C4-2B (cell line): Measurements from ENCODE around the gene HMBS.

Experiments used
- H3K27ac ChIP-seq: fragments of 450-650 bp; 2 replicates; pipeline ENCODE4 v1.5.1; 2017
- CTCF ChIP-seq: fragments of 450-650 bp; conservative IDR thresholded peaks from 2 replicates; pipeline ENCODE4 v1.5.1; 2017; ENCODE audit warnings: mild to moderate bottlenecking
- ZFX ChIP-seq: fragments of 450-650 bp; IDR thresholded peaks from 2 replicates; pipeline ENCODE4 v1.6.1; 2017

HMBS gene

DNA sequence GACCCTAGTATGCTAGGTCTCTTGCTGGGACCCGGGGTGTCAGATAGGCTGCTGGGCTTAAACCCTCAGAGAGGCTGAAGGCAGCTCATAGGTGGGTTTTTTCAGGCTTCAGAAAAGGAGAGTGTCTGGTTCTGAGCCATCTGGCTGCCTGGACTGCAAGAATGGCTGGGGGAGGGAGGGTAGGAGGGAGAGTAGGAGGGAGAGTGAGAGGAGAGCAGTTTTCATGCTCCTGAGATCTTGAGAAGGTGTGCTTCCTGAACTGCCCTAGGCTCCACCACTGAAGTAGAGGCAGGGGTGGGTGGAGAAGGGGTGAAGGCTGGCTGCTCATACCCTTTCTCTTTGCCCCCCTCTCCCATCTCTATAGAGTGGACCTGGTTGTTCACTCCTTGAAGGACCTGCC, 4.6 kb downstream of the HMBS start:
- no peak for TF ChIP-seq ZFX
- no peak for TF ChIP-seq CTCF
- no peak overlapping the region for H3K27ac ChIP-seq

- no peak for TF ChIP-seq CTCF
- TF ChIP-seq ZFX, result no peak
- no peak overlapping the region for H3K27ac ChIP-seq
These were observed 6.5 kb downstream of the HMBS start for GRCh38 chr11:119091178-119091577.

GRCh38 chr11:119091966-119092879, 7.5 kb downstream of the HMBS start:
- peak overlapping the region; percentile 98 for H3K27ac ChIP-seq
- no peak for TF ChIP-seq ZFX
- TF ChIP-seq CTCF, result no peak

GRCh38 chr11:119092880-119093842, 8.5 kb downstream of the HMBS start:
- H3K27ac ChIP-seq, result peak overlapping the region; percentile 98
- TF ChIP-seq CTCF (no peak), ZFX (no peak)

DNA sequence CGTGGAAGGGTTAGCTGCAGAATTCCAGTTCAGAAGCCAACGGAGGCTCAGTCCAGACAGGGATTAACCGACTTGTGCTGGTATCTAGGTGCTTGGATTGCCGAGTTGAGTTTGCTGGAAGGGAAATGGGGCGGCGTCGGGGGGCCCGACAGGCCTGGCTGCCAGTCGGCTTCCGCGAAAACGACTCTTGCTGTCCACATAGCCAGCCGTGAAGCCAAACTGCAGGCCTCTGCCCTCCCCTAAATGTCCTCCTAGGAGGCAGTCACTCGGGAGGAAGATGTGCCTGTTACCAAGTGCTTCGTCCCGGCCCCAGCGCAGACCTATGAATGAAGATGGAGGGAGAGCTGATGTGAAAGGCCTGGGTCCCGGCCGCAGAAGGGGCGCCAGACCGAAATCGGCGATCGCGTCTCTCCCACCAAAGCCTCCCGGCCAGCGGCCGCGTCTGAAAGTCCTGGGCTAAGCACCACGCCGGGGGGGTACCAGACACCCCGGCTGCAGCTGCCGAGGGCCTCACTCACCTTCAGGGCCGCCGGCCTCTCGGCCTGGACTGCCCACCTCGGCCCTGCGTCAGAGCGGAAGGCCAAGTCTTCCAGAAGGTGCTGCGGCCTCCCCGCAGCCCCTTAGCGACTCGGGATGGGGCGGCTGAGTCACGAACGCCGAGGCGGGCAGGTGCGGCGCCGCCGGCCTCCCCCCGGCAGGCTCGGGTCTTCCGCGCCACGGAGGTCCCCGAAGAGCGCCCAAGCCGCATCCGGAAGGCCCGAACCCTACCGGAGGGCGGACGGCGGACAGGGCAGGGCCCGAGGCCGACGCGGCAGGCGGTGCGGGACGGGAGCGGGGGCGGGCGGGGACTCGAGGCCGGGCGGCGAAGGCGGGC, 9.5 kb downstream of the HMBS start:
- H3K27ac ChIP-seq, result peak overlapping the region; percentile 98
- TF ChIP-seq ZFX (peak; percentile 40; the same call in 1 of the 2 replicates), CTCF (no peak)

- H3K27ac ChIP-seq, result peak overlapping the region; percentile 98
- TF ChIP-seq CTCF (peak; percentile 79), ZFX (no peak; the same call in 1 of the 2 replicates)
These were observed 10.1 kb downstream of the HMBS start for GRCh38 chr11:119094816-119095065.
